Measurements from ENCODE around the gene ZNF528.

ZNF528 gene
- long read RNA-seq: 0 reads

GRCh38 chr19:52397310-52398080 is at the start of gene ZNF528:
Gene ZNF528, plus strand, starts transcription at chr19:52397849. Its CDS starts 4,165 bp downstream, at chr19:52402014.
- Histone ChIP-seq H3K27ac (replicated peaks) (peak within 1 kb of the TSS; percentile 83), H3K4me3 (replicated peaks; ENCODE audit: insufficient read depth, low read length) (peak within 1 kb of the TSS; percentile 57), H3K27me3 (ENCODE audit: insufficient read depth, poor library complexity, severe bottlenecking) (no peaks in the 10 kb centered on the region)
- peak; percentile 93 for TF ChIP-seq GABPA (IDR thresholded peaks at IDR 0.05; ENCODE audit: low read depth)
- TF ChIP-seq POLR2AphosphoS5 (IDR thresholded peaks at IDR 0.05; ENCODE audit: low read depth): peak; percentile 77; the same call in 1 of the 2 replicates
- TF ChIP-seq REST (IDR thresholded peaks at IDR 0.05; ENCODE audit: insufficient replicate concordance, low read depth): no peak
- peak; percentile 75 to 96 for DNase-seq (ENCODE audit: low read depth in 1 of 2, low spot score in 1 of 2)

- TF ChIP-seq POLR2AphosphoS5 (IDR thresholded peaks at IDR 0.05; ENCODE audit: low read depth): no peak
- TF ChIP-seq CTCF (IDR thresholded peaks at IDR 0.05; ENCODE audit: insufficient read depth, low read length): no peak
- TF ChIP-seq REST (IDR thresholded peaks at IDR 0.05; ENCODE audit: insufficient replicate concordance, low read depth): no peak
- no peak for TF ChIP-seq GABPA (IDR thresholded peaks at IDR 0.05; ENCODE audit: low read depth)
- no peak for TF ChIP-seq SPI1 (IDR thresholded peaks at IDR 0.05; ENCODE audit: borderline replicate concordance, low read depth)
- H3K4me3 ChIP-seq (replicated peaks; ENCODE audit: insufficient read depth, low read length): no peak overlapping the region
- H3K27me3 ChIP-seq (ENCODE audit: insufficient read depth, poor library complexity, severe bottlenecking): no peaks in the 10 kb centered on the region
- no peak overlapping the region for H3K27ac ChIP-seq (replicated peaks)
- peak in 1 of 2 experiments; percentile 5 for DNase-seq (ENCODE audit: low read depth in 1 of 2, low spot score in 1 of 2)
Measured at GRCh38 chr19:52351512-52351911, 46.1 kb upstream of the ZNF528 start.

GRCh38 chr19:52366414-52366824 is 31.2 kb upstream of the ZNF528 start:
- TF ChIP-seq GABPA (IDR thresholded peaks at IDR 0.05; ENCODE audit: low read depth): no peak
- no peak for TF ChIP-seq POLR2AphosphoS5 (IDR thresholded peaks at IDR 0.05; ENCODE audit: low read depth)
- no peak for TF ChIP-seq SPI1 (IDR thresholded peaks at IDR 0.05; ENCODE audit: borderline replicate concordance, low read depth)
- no peaks in the 10 kb centered on the region for H3K27me3 ChIP-seq (ENCODE audit: insufficient read depth, poor library complexity, severe bottlenecking)

GRCh38 chr19:52369559-52370340 is 27.9 kb upstream of the ZNF528 start, which contains the start of gene ZNF880:
Gene ZNF880, plus strand, starts transcription at chr19:52369923. Its CDS starts 43 bp downstream, at chr19:52369966.
- no peaks in the 10 kb centered on the region for H3K27me3 ChIP-seq (ENCODE audit: insufficient read depth, poor library complexity, severe bottlenecking)
- no peak for TF ChIP-seq REST (IDR thresholded peaks at IDR 0.05; ENCODE audit: insufficient replicate concordance, low read depth)
- no peak for TF ChIP-seq SPI1 (IDR thresholded peaks at IDR 0.05; ENCODE audit: borderline replicate concordance, low read depth)
- peak; percentile 62; the same call in 1 of the 2 replicates for TF ChIP-seq POLR2AphosphoS5 (IDR thresholded peaks at IDR 0.05; ENCODE audit: low read depth)
- TF ChIP-seq GABPA (IDR thresholded peaks at IDR 0.05; ENCODE audit: low read depth): peak; percentile 70
- peak within 1 kb of the TSS; percentile 56 for H3K4me3 ChIP-seq (replicated peaks; ENCODE audit: insufficient read depth, low read length)
- peak; percentile 59 to 91 for DNase-seq (ENCODE audit: low read depth in 1 of 2, low spot score in 1 of 2)
- peak within 1 kb of the TSS; percentile 67 for H3K27ac ChIP-seq (replicated peaks)

More at GRCh38 chr19:52366414-52366824, 31.2 kb upstream of the ZNF528 start:
- Histone ChIP-seq H3K4me3 (replicated peaks; ENCODE audit: insufficient read depth, low read length) (no peak overlapping the region), H3K27ac (replicated peaks) (no peak overlapping the region)
- DNase-seq (ENCODE audit: low read depth in 1 of 2, low spot score in 1 of 2): no peak

All from HL-60 (cell line).